Common myeloid progenitor, CD34-positive (primary cell): ENCODE data around the gene VASN.

Source experiments
- CTCF ChIA-PET: fragments of 350-600 bp; sonication (Branson Sonifier 250); formaldehyde crosslinking; loops from one replicate; lab custom pipeline; 2021; ENCODE audit warnings: antibody characterized with exemption; lab: Charles Lee
- POLR2A ChIA-PET: fragments of 350-600 bp; sonication (Branson Sonifier 250); formaldehyde crosslinking; loops from one replicate; lab custom pipeline; 2021; ENCODE audit warnings: antibody characterized with exemption; lab: Charles Lee
- DNase-seq, 3 donors: peaks; one replicate each; pipeline versions ENCODE4 v3.0.0 to v3.0.0-alpha.2; 2013
- H3K27ac ChIP-seq, 2 experiments: 1 replicate in 1 of 2; 2 replicates in 1 of 2; pipeline ENCODE4 v1.7.0; 2013; ENCODE audit warnings: inconsistent platforms in 2 of 2, low read length in 2 of 2, mild to moderate bottlenecking in 2 of 2, low read depth in 1 of 2, moderate library complexity in 1 of 2; ENCODE audit not compliant: severe bottlenecking in 2 of 2, insufficient read depth in 1 of 2, poor library complexity in 1 of 2
- H3K27me3 ChIP-seq, 5 experiments: replicated peaks in 2 of 5; 1 replicate in 3 of 5; 2 replicates in 2 of 5; pipeline versions ENCODE4 v1.6.1 to v1.7.0; 2013; ENCODE audit warnings: low read length in 4 of 5, mild to moderate bottlenecking in 2 of 5, moderate library complexity in 2 of 5, inconsistent platforms in 1 of 5; ENCODE audit not compliant: insufficient read depth in 5 of 5, control insufficient read depth in 4 of 5
- H3K36me3 ChIP-seq, 4 experiments: 1 replicate in 2 of 4; 2 replicates in 2 of 4; pipeline versions ENCODE4 v1.6.1 to v1.7.0; 2013; ENCODE audit warnings: low read length in 3 of 4, control low read depth in 1 of 4, mild to moderate bottlenecking in 1 of 4; ENCODE audit not compliant: control insufficient read depth in 4 of 4, insufficient read depth in 4 of 4
- H3K4me1 ChIP-seq, 4 experiments: 1 replicate in 3 of 4; 2 replicates in 1 of 4; pipeline versions ENCODE4 v1.6.1 to v1.7.1; 2013; ENCODE audit warnings: low read length in 3 of 4, mild to moderate bottlenecking in 3 of 4, control low read depth in 1 of 4, inconsistent platforms in 1 of 4, moderate library complexity in 1 of 4; ENCODE audit not compliant: control insufficient read depth in 4 of 4, insufficient read depth in 4 of 4; ENCODE audit errors: control extremely low read depth in 1 of 4
- H3K4me3 ChIP-seq, 7 experiments: 1 replicate in 4 of 7; 2 replicates in 3 of 7; pipeline versions ENCODE4 v1.5.1 to v1.7.0; 2013; ENCODE audit warnings: mild to moderate bottlenecking in 7 of 7, low read length in 6 of 7, moderate library complexity in 6 of 7, inconsistent platforms in 2 of 7, low read depth in 2 of 7, control low read depth in 1 of 7; ENCODE audit not compliant: insufficient read depth in 4 of 7, control insufficient read depth in 1 of 7; ENCODE audit errors: extremely low read depth in 1 of 7
- H3K9me3 ChIP-seq, 5 experiments: 1 replicate in 4 of 5; 2 replicates in 1 of 5; pipeline versions ENCODE4 v1.6.1 to v1.7.1; 2013; ENCODE audit warnings: low read length in 4 of 5, mild to moderate bottlenecking in 2 of 5, inconsistent platforms in 1 of 5, low read depth in 1 of 5, moderate library complexity in 1 of 5; ENCODE audit not compliant: control insufficient read depth in 4 of 5, insufficient read depth in 2 of 5; ENCODE audit errors: control extremely low read depth in 1 of 5
- WGBS: methylation state at CpG from one replicate; pipeline ENCODE4 v1.1.5; 2013; ENCODE audit not compliant: insufficient coverage; 5-methylcytosine and 5-hydroxymethylcytosine counted together

The VASN gene

GRCh38 chr16:4381072-4381934 lies 9.7 kb downstream of the VASN start:
- Histone ChIP-seq H3K27me3 (no peaks in the 10 kb centered on the region), H3K4me3 (no peak overlapping the region), H3K4me1 (peaks cover 0 to 4% (median 0%) of the 10 kb centered on the region in 4 experiments), H3K27ac (no peak overlapping the region), H3K9me3 (no peaks in the 10 kb centered on the region), H3K36me3 (peaks cover 2 to 61% (median 33%) of the 10 kb centered on the region in 4 experiments)
- ChIA-PET POLR2A (interaction anchor here (1.0 kb wide), 1 partner anchor 20 kb away, joined by 3 read pairs; no protein-coding TSS in a partner anchor), CTCF (interaction anchor here (1.1 kb wide), 1 partner anchor 19 kb away, joined by 3 read pairs; no protein-coding TSS in a partner anchor)
- DNase-seq = no peak
- 96% methylated on average over 58 of the region's 59 CpGs for WGBS

GRCh38 chr16:4381935-4382794 lies 10.5 kb downstream of the VASN start:
- H3K4me3 ChIP-seq = no peak overlapping the region
- no peak overlapping the region for H3K27ac ChIP-seq
- CTCF ChIA-PET = interaction anchor here (1.1 kb wide), 1 partner anchor 18 kb away, joined by 3 read pairs; no protein-coding TSS in a partner anchor
- H3K27me3 ChIP-seq = no peaks in the 10 kb centered on the region
- WGBS = 97% methylated on average over 55 of the region's 55 CpGs
- no peak for DNase-seq
- no peaks in the 10 kb centered on the region for H3K9me3 ChIP-seq
- H3K36me3 ChIP-seq = peaks cover 3 to 63% (median 39%) of the 10 kb centered on the region in 4 experiments
- H3K4me1 ChIP-seq = peaks cover 0 to 4% (median 0%) of the 10 kb centered on the region in 4 experiments
- POLR2A ChIA-PET = interaction anchor here (0.6 to 1.0 kb wide), 2 partner anchors 21 to 33 kb away, joined by 3 to 4 read pairs; no protein-coding TSS in a partner anchor

- Histone ChIP-seq H3K9me3 (no peaks in the 10 kb centered on the region), H3K27me3 (no peaks in the 10 kb centered on the region), H3K27ac (no peak overlapping the region), H3K4me3 (no peak overlapping the region), H3K36me3 (peaks cover 5 to 63% (median 41%) of the 10 kb centered on the region in 4 experiments), H3K4me1 (peaks cover 0 to 4% (median 0%) of the 10 kb centered on the region in 4 experiments)
- POLR2A ChIA-PET = interaction anchor here (0.6 to 1.0 kb wide), 2 partner anchors 22 to 34 kb away, joined by 3 to 4 read pairs; no protein-coding TSS in a partner anchor
- no peak for DNase-seq
- CTCF ChIA-PET = no interaction called here
- WGBS = 99% methylated on average over 11 of the region's 21 CpGs
Observed at GRCh38 chr16:4382795-4383357, 11.2 kb downstream of the VASN start.

GRCh38 chr16:4383591-4384444 lies 12.2 kb downstream of the VASN start:
- Histone ChIP-seq H3K9me3 (no peaks in the 10 kb centered on the region), H3K4me1 (peaks cover 0 to 4% (median 0%) of the 10 kb centered on the region in 4 experiments), H3K4me3 (no peak overlapping the region), H3K36me3 (peaks cover 5 to 71% (median 45%) of the 10 kb centered on the region in 4 experiments), H3K27ac (no peak overlapping the region), H3K27me3 (no peaks in the 10 kb centered on the region)
- CTCF ChIA-PET = interaction anchor here (12.2 kb wide), 1 partner anchor 18 kb away, joined by 112 read pairs; no protein-coding TSS in a partner anchor
- POLR2A ChIA-PET = no interaction called here
- DNase-seq = no peak
- WGBS = 96% methylated on average over 11 of the region's 12 CpGs

GRCh38 chr16:4384509-4384942 lies 12.9 kb downstream of the VASN start:
- Histone ChIP-seq H3K9me3 (no peaks in the 10 kb centered on the region), H3K27ac (no peak overlapping the region), H3K4me3 (no peak overlapping the region), H3K27me3 (no peaks in the 10 kb centered on the region), H3K4me1 (peaks cover 0 to 4% (median 0%) of the 10 kb centered on the region in 4 experiments), H3K36me3 (peaks cover 9 to 74% (median 49%) of the 10 kb centered on the region in 4 experiments)
- ChIA-PET CTCF (interaction anchor here (1.5 to 12.2 kb wide), 2 partner anchors 10 to 18 kb away, joined by 4 to 112 read pairs; no protein-coding TSS in a partner anchor), POLR2A (no interaction called here)
- peak in 1 of 3 donors; percentile 23 for DNase-seq
- WGBS = 66% methylated on average over 13 of the region's 20 CpGs
